GM12892 (cell line): Measurements from ENCODE around the gene SMAD6.

Source experiments
- DNase-seq: peaks from one replicate; pipeline ENCODE4 v3.0.0; 2011; ENCODE audit not compliant: insufficient read length
- FAIRE-seq: peaks from 2 replicates; lab custom pipeline; 2011; peaks lifted over from hg19 to GRCh38; lab: Jason Lieb, UNC
- POLR2A ChIP-seq: IDR thresholded peaks from 2 replicates; pipeline ENCODE4 v1.6.1; 2011; ENCODE audit warnings: low read depth, low read length, control low read depth
- POLR2AphosphoS5 ChIP-seq: IDR thresholded peaks from 2 replicates; pipeline ENCODE4 v1.6.1; 2011; ENCODE audit warnings: low read depth, low read length, control low read depth
- TAF1 ChIP-seq: IDR thresholded peaks from 2 replicates; pipeline ENCODE4 v1.6.1; 2011; ENCODE audit warnings: low read depth, mild to moderate bottlenecking, control low read depth, low read length, borderline replicate concordance

The SMAD6 gene

GRCh38 chr15:66723826-66724731 is 22.0 kb downstream of the SMAD6 start:
- DNase-seq: no peak
- FAIRE-seq: no peak
- TF ChIP-seq POLR2A (no peak), TAF1 (no peak), POLR2AphosphoS5 (no peak)

GRCh38 chr15:66724732-66725463 is 22.9 kb downstream of the SMAD6 start:
- FAIRE-seq: no peak

DNA sequence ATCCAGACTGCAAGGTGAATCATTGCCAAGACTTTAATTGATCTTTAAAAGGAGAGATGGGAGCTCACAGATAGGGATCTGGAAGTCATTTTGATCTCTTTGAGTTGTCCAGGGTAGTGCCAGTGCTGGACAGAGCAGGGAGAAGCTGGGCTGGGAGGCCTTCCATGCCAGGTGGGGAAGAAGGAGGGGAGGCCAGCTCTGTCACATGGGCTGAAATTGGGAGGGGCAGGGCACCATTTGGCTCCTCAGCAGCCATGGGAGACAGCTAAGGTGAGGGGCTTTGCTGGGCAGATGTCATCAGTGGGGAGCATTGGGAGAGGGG is 23.4 kb downstream of the SMAD6 start:
- TF ChIP-seq POLR2A (no peak), TAF1 (no peak), POLR2AphosphoS5 (no peak)

More at GRCh38 chr15:66724732-66725463, 22.9 kb downstream of the SMAD6 start:
- no peak for DNase-seq
- TF ChIP-seq POLR2AphosphoS5 (no peak), POLR2A (no peak), TAF1 (no peak)

DNA sequence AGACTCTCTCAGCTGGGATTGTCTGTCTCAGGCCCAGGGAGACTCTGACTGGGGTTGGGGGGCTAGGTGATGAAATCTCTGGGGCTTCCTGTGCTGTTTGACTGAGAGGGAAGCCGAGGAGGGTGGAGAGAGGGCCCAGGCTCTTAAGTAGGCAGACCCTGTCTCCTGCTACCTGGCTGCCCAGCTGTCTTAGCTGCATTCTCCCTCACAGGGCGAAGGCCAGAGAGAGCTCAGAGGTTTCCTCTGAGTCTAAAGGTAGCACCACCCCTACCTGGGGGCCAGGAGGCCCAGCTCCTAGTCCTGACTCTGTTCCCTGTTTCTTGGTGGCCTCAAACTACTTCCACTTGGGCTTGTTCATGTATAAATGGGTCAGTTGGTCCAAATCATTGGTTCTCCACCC is 24.4 kb downstream of the SMAD6 start:
- DNase-seq (no peak), FAIRE-seq (no peak)
- TF ChIP-seq TAF1 (no peak), POLR2A (no peak), POLR2AphosphoS5 (no peak)

More for the DNA sequence above, 23.4 kb downstream of the SMAD6 start:
- FAIRE-seq (no peak), DNase-seq (no peak)

GRCh38 chr15:66729331-66729951 is 27.4 kb downstream of the SMAD6 start:
- TF ChIP-seq POLR2AphosphoS5 (no peak), POLR2A (no peak), TAF1 (no peak)
- FAIRE-seq (no peak), DNase-seq (no peak)

DNA sequence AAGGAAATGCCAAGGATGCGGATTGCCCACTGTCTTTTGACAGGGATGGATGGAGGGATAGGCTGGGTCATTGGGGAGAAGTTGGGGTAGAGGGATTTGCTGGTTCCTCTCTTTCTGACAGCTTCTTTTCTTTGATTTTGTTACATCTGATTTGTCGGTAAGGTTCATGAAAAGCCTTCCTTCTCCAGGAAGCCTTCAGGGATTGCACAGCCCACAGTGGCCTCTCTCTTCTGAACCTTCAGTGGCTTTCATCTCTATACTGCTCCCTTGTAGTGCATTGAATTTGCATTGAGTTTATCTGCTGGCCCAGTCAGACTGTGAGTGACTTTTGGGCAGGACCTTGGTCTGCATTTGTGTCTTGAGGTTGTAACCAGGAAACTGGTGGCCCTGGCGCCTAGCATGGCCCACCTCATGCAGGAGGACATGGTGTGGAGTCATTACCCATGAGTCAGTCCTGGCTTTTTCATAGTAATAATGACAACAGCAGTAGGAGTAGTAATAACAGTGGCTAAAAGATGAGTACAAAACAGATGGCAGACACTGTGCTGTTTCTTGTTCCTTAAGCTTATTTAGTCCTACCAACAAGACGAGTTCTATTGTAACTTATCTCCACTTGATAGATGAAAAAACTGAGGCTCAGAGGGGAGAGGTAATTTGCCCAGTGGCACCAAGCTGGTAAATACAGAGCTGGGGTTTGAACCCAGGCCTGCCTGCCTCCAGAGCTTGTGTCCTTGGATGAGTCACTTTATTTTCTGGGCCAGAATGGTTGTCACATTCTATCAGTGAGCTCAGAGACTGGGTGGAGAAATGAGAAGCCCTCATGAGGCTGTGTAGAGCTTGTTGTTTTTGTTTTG is 28.4 kb downstream of the SMAD6 start:
- TF ChIP-seq POLR2AphosphoS5 (no peak), POLR2A (no peak), TAF1 (no peak)
- FAIRE-seq (no peak), DNase-seq (no peak)

DNA sequence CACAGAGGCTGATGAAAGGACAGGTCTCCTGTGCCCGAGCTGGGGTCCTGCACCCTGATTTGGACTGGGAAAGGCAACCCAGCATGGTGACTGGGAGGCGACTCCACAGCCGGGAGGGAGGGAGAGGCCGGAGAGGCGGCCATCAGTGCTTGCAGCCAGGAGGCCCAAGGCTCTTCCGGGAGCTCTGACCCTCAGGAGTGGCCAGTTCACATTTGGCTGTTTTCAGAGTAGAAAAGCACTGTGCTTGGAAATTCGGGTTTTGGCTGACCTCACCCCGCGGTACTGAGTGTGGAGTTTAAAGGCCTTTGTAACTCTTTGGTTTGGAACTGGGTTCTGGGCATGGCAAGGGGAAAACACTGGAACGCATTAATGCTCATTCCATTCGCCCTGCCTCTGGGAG is 31.9 kb downstream of the SMAD6 start:
- DNase-seq: no peak
- TF ChIP-seq TAF1 (no peak), POLR2A (no peak), POLR2AphosphoS5 (no peak)
- FAIRE-seq: no peak

DNA sequence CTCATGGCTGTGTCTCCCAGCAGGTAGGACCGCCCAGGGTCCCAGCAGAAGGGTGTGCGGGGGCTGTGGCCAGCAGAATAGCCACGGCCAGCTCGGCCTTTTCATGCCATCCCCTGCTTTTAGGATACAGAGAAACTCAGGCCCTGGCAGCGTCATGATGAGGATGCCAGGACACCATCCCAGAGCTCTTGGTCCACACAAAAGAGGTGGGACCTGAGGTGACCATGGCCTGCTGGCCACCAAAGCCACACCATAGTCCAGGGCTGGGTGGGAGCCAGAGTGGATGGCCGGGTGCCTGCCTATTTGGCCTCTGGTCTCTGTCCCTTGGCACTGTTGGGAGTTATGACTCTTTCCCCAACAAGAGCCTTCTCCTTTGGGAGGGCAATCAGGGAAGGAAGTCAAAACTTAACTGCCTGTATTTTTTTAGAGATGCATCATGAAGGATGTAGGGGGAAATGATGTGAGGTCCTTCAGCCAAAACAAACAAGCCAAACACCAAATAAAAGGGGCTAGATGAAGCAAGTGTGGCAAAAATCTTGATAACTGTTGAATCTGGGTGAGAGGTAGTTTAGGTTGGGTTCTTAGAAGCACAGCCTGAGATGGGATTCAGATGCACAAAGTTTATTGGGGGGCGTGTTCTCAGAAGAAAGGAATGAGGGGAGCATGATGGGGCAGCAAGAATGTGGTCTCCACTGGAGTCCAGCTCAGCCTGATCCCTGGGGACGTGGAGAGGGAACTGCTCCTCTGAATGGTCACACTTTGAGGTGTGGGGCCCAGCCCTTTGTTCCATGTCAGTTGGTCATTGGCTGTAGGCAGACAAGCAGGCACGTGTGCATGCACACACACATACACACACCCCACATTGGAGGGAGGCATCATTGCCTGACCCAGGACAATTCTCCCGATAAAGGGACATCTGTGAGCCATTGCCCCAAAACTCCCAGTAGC is 33.2 kb downstream of the SMAD6 start:
- no peak for DNase-seq
- FAIRE-seq: no peak
- no peak for TF ChIP-seq TAF1
- no peak for TF ChIP-seq POLR2AphosphoS5
- TF ChIP-seq POLR2A: no peak

GRCh38 chr15:66735909-66736305 is 33.9 kb downstream of the SMAD6 start:
- DNase-seq: no peak
- TF ChIP-seq POLR2AphosphoS5: no peak
- no peak for TF ChIP-seq TAF1
- no peak for TF ChIP-seq POLR2A
- no peak for FAIRE-seq

GRCh38 chr15:66737243-66738010 is 35.4 kb downstream of the SMAD6 start:
- no peak for TF ChIP-seq POLR2AphosphoS5
- no peak for TF ChIP-seq TAF1
- TF ChIP-seq POLR2A: no peak
- no peak for DNase-seq
- FAIRE-seq: no peak
